HG02678 (cell line): ENCODE data around the gene ENG.
A peak's percentile ranks its signal among the peaks of the same experiment; 100 is the strongest.
"Not testable (repeated sequence)": the region's sequence is repeated elsewhere in the genome, so short reads cannot be mapped to it uniquely, and the experiment has no call there.

Experiments used
- ATAC-seq: cut with Tn5 transposase; IDR thresholded peaks from one replicate; pipeline ENCODE4 v1.9.1; 2021; ENCODE audit warnings: mild to moderate bottlenecking, moderate library complexity; ENCODE audit not compliant: unreplicated experiment

ENG gene

DNA sequence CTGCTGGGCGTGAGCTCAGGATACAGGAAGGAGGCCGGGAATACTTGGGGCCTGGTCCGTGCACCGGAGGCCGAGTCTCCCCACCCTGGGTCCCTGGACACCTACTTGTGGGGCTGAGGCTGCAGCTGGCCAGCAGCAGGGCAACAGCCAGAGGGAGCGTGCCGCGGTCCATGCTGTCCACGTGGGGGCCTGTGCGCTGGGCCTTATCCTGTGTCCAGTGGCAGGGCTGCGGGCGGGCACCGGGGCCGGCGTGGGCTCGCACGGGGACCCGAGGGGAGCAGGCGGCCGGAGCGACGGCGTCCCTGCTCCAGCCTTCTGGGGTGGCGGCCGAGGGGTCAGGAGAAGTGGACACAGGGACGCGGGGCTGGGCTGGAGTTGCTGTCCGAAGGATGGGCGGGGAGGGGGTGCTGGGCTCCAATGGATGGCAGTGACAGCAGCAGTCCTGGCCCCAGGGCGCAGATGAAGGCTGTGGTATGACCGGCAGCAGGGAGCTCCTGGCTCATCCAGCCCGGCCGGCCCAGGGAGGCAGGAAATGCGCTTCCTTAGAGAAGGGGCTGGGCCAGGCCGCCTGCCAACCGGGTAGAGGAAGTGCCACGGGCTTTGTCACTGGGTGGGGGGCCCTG lies at the start of gene ENG:
ENG (minus strand) TSS at position 475 of the 623 bp plus-strand sequence; CDS start at position 172, 303 bp downstream.
- no peak for ATAC-seq

- peak; percentile 29 for ATAC-seq
Measured at GRCh38 chr9:127903557-127904475, 49.4 kb upstream of the ENG start.

DNA sequence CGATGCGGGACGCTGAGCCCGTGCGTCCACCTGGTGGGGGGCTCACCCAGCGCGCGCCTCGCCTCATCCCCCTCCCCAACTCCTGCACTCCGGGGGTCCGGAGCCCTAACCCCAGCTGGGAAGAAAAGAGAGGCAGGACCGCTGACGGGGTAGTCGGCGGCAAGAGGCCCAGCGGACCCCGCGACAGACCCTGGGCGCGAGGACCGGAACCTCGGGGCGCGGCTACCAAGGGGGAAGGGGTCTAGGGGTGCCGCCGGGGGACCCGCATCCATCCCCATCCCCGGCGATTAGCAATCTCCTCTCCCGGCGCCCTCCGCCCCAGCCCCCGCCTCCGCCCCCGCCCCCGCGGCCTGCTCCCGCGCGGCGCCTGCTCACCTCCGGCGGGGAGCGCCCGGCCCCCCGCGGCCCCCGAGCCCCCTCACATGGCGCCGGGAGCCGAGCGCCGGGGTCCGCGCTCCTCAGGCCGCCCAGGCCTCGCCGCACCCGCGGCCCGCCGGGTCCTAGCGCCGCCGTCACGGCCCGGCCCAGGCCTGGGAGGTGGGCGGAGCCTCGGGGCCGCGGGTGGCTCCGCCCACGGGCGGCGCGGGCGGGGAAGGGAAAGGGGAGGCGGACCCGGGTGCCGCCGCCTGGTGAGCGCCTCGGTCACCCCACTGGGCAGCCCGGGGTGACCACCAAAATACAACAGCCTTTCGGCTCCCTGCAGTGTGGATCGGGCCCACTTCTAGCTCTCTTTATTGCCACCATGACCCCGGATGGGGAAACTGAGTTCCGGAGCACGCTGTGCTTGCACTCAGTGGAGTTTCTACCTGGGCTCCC lies 44.9 kb upstream of the ENG start, which contains the start of gene ST6GALNAC6:
ST6GALNAC6 (minus strand) TSS at position 476 of the 816 bp plus-strand sequence. CDS start 1,622 bp downstream, outside the sequence.
- peak; percentile 67 for ATAC-seq

- ATAC-seq, result no peak
Measured at GRCh38 chr9:127898433-127899127, 44.1 kb upstream of the ENG start.

GRCh38 chr9:127897193-127897692 lies 42.8 kb upstream of the ENG start:
- ATAC-seq, result no peak

- ATAC-seq, result no peak
Measured at GRCh38 chr9:127896395-127897192, 42.1 kb upstream of the ENG start.

DNA sequence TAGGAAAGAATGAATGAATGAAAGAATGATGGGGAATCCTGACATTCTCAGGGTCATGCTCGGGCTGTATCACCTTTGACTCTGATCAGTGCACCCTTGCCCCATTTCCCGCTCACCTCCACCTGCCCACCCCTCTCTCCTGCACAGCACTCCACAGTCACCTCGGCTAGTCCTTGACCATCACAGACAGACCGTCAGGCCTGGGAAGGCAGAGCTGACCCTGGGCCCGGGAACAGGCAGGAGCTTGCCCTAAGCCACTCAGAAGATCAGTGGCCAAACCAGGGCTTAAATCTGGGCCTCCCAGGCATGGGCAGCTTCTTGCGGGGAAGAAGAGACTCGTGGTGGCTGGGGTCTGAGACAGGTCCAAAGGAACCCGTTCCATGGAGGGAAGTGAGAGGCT lies 41.4 kb upstream of the ENG start:
- no peak for ATAC-seq

- ATAC-seq, result no peak
Measured at GRCh38 chr9:127893392-127893791, 38.9 kb upstream of the ENG start.

DNA sequence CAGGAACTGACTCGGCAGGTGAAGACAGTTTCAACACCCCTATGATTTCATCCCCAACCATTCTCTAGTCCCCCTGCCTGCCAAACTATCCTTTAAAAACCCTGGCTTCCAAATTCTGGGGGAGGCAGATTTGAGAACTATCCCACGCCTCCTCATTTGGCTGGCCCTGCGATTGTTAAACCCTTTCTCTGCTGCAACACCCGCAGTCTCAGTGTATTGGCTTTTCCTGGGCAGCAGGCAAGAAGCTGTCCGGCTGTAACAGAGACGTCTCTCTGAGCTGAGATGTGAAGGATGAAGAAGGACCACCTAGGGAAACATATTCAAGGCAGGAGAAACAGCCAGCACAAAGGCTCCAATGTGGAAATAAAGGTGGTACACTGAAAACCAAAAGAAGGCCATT lies 38.4 kb upstream of the ENG start:
- ATAC-seq, result no peak

DNA sequence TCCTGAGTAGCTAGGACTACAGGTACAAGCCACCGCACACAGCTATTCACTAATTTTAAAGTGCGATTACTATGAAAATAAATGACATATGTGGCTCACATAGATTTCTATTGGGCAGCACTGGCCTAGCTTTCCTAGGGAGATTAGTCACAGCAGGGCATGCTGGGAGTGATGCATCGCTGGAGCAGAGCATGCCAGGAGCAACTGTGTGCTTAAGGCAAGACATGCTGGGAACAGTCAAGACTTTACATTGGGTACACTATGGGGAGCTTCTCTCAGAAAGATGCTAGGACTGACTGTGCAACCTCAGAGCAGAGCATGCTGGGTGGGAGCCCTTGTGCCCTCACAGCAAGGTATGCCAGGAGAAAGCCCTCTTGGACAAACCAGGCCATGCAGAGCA lies 35.6 kb upstream of the ENG start:
- no peak for ATAC-seq

DNA sequence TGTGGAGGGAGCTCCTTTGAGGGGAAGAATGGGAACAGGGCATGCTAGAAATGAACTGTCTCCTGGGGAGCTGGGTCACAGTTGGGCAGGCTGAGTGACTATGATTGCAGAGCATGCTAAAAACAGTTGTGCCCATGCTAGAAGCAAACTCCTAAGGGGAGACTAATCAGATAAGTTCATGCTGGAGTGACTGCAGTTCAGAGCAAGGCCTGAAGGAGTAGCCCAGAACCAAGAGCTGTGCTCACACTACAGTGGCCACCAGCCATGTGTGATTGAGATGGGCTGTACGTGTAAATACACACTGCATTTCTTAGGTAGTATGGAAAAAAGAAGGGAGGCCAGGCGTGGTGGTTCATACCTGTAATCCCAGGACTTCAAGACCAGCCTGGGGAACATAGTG lies 33.3 kb upstream of the ENG start:
- ATAC-seq, result no peak

DNA sequence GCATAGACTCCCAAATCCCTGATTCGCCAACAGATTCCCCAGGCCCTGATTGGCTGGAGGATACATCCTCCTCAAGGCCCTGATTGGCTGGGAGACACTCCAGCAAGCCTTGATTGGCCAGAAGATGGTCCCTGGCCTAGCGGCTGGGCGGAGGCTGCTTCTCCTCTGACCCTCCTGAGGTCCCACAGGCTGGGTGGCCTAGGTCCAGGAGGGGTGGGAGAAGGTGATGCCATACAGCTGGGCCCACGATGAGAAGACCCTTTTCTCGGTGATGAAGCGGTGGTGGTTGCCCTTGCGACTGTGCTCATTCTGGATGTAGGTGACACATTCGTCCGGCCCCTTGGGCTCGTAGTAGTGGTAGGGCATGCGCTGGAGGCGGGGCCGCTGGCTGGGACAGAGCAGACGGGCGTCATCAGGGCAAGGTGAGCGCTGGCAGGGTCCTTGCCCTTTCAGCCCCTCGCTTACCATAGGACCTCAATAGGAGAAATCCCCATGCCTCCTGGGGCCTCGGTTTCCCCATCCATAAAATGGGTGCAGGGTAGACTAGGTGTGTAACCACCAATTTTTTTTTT lies 32.0 kb upstream of the ENG start:
- ATAC-seq, result no peak

DNA sequence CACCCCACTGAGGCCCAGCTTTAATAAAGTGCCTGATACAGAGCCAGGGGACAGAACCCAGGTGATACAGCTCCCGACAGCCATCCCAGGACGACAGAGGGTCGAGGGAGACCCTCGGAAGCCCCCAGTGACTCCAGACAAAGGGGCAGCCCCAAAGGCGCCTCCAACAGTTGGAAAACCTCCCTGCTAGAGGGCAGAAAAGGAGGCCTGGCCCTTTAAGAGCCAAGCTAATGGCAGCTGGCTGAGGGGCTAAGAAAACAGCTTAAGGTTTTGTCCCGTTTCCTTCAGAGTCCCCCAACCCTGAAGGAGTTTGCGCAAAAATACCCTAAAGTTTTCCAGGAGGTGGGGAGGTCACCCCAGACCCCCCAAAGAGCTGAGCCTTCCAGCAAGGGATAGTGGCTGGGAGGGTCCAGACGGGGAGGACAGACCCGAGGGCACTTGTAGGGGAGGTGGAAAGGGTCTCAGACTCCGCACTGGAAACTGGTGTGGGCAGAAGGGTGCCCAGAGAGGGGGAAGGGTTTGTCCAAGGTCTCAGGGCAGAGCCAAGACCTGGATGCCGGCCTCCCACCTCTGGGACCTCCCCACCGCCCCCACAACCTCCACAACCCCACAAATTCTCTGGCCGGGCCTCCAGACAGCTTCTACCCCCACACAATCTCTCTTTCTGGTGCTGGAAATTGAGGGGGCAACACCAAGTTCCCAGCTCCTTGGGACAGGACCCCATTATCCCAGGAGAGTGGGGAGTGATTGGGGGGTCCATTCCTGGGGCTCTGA lies 31.2 kb upstream of the ENG start:
- ATAC-seq, result no peak

- no peak for ATAC-seq
Measured at GRCh38 chr9:127884976-127885490, 30.6 kb upstream of the ENG start.

GRCh38 chr9:127884427-127884911 lies 30.0 kb upstream of the ENG start:
- ATAC-seq, result no peak

DNA sequence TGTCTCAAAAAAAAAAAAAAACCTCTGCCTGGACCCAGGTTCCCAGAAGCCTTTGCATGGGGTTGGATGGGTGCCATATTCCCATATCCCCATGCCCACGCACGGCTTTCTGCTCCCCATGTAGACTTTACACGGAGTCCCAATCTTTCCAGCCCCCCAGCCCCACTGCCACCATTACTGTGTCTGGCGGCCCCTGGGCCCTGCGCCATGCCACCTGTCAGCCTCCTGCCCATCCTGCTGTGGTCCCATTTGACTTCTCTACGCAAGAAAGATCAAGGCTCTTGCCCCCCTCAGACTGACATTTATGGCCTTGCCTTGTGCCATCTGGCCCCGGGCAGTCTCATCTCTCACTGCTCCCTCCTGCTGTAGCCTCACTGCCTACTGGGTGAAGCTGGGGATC lies 29.5 kb upstream of the ENG start:
- no peak for ATAC-seq

- not testable (repeated sequence) for ATAC-seq
Measured at GRCh38 chr9:127881715-127882114, 27.3 kb upstream of the ENG start.

- no peak for ATAC-seq
Measured at GRCh38 chr9:127880143-127880542, 25.7 kb upstream of the ENG start.
